Fibroblast of skin of abdomen (primary cell): ENCODE measurements around the gene GPD1L.
A peak's percentile ranks its signal among the peaks of the same experiment; 100 is the strongest.

Experiments used
- DNase-seq: peaks from one replicate; pipeline ENCODE4 v3.0.0-alpha.2; 2013

Gene GPD1L

DNA sequence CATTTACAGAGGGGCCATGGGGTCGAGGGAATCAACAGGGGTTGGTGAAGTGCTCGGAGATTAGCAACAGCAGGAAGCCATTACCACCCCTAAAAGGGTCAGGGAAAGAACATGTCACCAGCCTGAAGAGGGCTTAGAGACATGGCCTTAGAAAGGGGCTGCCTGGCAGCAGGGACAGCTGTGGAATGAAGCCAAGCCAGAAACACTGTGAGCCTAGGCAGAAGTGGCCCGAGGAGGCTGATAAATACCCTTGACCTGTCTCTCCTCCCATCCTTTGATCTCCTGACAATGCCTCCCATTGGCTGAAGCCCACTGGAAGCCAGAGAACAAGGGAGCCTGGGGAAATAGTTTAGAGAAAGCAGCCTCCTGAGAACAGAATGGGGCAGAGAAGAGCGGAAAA, 31.4 kb downstream of the GPD1L start:
- no peak for DNase-seq

DNA sequence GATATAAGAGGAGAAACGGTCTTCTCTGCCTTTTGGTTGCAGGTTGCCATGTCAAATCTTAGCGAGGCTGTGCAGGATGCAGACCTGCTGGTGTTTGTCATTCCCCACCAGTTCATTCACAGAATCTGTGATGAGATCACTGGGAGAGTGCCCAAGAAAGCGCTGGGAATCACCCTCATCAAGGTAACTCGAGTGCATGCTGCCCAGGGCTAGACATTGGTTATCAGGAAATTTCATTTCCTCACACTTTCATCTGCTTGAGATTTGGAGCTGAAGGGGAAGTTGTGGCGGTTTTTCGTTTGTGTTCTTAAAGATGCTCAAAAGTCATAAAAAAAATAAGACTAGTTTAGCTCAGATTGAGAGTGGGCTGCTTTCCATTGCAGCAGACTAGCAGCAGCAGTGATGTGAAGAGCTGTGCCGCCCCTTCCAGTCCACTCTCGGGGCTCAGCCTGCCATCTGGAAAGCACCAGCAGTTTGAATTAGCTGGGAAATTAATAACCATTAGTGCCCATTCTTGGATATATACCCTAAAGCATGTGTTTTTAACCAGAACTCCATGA, 32.2 kb downstream of the GPD1L start:
- no peak for DNase-seq

DNA sequence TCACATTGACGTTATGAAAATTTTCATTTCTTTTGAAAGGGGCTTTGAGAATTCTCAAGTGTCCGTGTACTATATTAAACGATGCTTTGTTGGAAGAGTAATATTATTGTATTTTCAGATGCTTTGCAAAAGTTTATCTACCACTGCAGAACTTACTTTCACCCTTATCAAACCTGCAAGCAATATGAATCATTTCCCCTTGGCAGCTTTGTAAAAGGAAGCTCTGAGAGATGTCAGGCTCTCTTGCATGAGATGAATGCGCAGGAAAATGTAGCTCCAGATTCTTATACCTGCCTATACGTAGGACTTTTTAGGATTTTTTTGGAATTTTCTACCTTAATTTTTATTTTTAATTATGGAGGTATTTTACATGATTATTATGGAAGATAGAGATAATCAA, 34.5 kb downstream of the GPD1L start:
- no peak for DNase-seq

DNA sequence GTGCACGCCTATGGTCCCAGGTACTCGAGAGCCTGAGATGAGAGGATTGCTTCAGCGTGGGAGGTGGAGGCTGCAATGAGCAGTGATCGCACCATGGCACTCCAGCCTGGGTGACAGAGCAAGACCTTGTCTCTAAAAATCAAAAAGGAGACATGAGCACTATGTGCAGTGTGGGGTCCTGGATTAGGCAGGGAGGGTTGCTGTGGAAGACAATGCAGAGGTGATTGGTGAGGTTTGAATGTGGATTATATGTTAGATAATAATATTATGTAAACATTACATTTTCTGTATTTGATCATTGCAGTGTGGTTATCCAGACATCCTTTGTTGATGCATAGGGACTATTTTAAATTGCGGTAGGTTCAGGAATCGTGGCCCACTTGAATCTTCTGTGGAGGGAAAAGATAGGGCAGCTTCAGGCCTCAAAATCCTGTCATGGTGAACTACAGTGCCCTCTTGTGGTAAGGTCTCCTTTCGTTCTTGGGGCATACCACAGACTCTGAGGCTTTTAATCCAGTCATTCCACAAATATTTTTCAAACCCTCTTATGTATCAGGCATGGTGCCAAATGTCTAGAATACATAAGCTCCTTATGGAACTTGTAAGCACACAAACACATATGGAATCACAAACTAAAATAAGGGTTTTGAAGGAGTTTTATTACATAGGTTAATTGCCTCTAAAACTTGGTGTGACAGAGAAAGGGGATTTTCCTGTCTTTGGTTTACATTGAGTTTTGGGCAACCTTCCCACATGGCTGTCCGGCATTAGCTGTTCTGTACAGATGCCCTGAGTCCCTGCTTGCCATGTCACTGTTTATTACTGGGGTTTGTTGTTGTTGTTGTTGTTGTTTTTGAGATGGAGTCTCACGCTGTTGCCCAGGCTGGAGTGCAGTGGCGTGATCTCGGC, 37.7 kb downstream of the GPD1L start:
- DNase-seq = peak; percentile 99

DNA sequence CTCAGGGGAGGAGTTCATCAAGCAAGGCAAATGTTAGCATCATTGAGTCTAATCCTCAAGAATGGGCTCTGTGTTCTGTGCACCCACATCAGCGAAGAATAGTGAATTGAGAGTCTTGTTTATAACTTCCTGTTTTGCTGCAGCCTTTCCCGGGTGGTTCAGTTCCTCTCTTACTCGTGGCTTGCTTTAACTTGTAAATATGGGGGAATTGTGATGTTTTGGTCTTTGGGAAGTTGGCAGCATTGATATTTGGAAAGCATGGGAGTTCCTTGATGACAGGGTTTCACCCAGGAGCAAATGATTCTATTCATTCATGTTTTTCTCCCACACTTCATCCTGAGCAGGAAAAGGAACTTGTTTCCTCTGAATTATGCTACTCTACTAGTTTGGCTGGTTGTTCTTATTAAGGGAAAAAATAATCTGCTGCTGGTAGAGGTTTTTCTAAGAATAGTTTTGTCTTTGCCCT, 40.4 kb downstream of the GPD1L start:
- DNase-seq = no peak

DNA sequence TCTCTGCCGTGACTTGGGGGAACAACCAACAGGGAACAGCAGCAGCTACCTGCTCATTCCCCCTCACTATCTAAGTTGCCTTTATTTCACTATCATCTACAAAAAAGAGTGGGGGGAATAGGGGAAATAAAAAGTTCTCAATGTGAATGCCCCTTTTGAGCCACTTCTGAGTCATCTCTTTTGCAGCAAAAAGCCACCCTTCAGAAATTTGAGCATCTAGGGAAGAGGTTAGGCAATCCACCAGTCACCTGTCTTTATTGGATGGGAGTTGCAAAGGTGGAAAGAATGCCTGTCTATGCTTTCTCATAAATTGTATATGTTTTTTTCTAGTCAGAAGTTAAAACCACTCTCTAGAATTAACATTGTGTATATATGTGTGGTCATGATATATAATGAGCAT, 41.1 kb downstream of the GPD1L start:
- no peak for DNase-seq

DNA sequence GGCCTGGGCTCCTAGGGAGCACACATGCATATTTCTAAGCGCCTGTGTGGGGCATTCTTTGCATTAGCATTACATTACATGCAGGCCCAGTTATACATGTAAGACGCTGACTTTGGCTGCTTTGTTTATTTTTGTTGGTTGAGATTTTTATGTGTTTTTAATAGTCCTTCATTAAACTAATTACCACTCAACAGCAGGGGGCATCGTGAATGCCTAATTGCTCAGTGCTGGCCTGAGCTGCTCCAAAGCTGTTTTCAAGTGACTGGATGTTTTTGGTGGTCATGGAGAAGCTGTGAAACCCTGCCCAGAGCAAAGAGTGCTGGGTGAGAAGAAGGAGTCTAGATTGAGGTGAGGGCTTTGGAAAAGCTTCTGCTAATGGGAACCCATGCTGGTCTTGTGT, 41.5 kb downstream of the GPD1L start:
- DNase-seq = peak; percentile 7

DNA sequence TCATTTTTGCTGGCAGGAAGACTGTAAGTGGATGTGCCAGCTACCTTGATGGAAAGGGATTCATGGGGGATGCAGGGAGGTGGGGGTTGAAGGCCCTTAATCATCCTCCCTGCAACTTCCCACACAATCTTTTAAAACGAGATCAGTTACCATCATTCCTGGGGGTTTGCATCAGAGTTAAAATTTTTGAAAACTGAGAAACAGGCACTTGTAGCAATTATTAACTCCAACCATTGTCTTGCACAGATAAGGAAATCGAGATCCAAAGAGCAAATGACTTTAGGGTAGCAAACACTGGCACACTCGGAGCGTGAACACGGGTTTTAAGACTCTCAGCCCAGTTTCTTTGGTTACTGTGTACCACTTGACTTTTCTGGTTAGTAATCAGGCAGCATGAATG, 41.9 kb downstream of the GPD1L start:
- peak; percentile 27 for DNase-seq

DNA sequence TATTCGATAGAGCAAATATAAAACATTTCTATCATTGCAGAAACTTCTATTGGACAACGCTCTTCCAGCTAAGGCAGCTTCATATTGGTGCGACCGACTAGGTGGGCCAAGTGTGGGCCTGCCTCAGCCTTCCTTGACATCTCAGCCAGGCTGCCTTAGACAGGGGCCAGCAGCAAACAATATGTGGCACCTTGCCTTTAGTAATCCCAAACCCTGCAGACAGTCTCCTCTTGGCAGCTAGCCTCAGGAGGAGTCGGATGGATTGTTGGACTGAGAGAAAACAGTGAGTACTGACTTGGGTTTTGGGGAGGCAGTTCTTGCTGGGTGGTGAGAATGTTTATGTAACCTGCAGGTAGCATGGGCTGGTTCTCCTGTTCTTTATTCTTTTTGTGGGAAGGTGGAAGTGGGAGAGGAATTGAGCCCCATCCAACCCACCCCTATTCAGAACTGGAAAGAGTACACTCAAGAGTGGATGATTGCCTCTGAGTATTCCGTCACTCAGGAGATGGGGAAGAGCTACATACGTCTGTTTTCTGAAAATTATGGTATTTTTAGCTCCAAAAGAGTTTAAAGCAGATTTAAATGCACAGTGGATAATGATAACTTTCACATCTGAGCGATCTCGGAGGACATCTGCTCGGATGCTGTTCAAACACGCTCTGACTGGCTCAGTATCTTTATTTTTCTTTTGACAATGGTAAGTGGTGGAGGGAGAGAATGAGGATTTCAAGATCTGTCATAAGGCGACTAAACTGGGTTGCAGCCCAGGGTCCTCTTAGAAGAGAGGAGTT, 47.2 kb downstream of the GPD1L start:
- DNase-seq = no peak

DNA sequence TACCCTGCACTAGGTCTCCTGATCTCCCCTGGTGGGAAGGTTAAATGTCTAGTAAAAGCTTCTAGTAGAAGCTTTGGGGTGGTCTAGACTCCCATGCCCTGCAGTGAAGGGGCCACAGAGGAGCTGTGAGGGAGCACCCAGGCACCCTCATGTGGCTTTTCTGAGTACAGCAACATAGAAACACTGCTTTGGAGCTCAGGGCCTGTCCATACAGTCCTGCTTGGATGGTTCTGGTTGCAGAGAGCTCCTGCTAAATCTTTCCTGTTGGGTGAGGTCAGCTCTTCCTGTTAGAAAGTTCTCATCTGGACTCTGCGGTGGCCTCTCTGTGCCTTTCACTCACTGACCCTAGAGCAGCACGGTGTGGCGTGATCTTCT, 47.8 kb downstream of the GPD1L start:
- no peak for DNase-seq

DNA sequence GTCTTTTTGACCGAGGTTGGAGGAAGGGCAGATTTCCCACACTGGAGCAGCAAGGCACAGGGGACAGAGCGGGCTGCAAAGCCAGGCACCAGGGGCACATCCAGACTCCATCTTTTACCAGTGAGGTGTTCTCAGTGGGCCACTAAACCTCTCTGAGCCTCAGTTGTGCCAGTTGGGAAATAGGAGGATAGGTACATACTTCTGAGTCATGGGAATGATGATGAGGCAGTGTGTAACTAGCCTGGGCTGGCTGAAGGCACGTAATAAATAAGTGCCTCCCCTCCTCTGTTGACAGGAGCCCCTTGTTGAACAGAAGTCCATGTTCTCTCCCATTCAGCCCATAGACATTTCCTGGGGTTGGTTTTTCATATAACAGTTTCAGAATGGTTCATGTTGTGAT, 48.7 kb downstream of the GPD1L start:
- no peak for DNase-seq

DNA sequence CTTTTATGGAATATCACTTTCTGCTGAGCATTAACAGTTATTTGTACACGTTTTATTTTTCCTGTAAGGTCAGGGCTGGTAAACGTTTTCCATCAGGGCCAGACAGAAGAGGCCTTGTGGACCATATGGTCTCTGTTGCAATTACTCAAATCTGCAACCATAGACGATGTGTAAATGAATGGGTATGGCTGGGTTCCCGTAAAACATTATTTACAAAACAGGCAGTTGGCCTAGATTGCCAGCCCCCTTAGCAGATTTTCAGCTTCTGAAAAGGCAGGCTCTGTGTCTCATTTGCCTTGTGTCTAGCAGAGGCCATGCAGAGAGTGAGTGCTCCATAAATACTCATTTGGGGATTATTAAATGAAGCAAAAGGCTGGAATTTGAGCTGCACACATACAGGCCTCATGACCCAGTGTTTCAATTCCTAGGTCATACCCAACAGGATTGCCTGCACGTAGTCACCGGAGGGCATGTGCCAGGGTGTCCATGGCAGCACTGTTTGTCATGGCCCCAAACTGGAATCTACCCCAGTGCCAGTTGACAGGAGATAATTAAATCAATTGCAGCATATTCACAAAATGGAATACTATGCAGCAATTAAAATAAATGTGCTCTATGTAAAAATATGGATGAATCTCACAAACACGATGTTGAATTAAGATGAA, 51.3 kb downstream of the GPD1L start:
- DNase-seq = no peak

DNA sequence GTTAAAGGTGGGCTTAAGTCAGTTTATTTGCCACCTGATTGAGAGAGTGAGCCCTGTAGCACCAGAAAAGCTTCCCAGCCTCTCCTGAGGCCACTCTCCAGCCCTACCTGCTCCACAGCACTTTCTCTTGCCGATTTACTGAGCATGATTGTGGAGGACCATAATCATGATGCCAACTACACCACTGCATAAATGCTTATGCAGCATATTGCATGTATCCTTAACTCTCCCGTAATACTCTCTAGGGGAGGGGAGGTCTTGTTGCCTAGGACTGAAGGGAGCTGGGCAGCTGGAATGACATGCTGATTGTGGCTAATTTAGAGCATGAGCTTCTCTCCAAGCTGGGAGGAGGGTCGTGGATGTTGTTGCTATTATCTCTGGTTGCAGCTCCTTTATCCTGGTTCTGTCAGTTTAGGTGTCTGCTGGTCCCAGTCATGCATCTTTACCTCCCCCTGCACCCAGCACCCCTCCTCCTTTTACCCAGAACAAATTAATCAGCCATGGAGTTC, 54.3 kb downstream of the GPD1L start:
- no peak for DNase-seq

DNA sequence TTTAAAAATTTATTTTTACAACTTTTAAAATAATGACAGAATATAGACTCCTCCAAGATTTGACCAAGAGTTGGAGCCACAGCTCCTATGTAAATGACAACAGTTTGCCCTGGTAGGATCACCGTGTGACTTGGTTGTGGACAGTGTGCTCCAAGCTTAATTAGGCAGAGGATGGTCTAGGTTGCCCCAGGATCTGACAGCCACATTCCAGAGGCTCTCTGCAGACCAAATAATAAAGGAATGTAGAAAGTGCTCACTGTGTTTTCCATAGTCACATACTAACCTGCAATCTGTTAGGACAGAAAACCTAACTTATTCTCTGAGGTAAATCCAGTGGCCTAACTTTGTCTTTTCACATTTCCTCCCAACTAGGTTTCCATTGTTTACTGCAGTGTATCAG, 59.0 kb downstream of the GPD1L start:
- DNase-seq = no peak

DNA sequence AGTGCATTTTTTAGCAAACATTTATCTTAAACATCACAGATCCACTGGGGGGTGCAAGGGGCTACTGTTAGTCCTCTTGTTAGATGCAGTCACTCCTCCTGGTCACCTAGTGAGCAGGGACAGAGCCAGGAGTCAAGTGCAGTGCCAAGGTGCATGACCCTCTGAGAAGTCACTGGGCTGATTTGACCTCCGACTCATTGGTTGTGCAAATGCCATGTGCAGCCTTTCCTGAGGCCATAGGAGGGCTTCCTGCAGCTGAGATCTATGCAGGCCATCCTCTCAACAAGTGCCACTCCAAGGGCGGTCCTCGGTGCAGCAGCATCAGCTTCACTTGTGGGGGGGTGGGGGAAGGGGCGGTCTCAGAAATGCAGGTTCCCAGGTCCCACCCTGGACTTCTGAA, 60.2 kb downstream of the GPD1L start:
- DNase-seq = no peak

DNA sequence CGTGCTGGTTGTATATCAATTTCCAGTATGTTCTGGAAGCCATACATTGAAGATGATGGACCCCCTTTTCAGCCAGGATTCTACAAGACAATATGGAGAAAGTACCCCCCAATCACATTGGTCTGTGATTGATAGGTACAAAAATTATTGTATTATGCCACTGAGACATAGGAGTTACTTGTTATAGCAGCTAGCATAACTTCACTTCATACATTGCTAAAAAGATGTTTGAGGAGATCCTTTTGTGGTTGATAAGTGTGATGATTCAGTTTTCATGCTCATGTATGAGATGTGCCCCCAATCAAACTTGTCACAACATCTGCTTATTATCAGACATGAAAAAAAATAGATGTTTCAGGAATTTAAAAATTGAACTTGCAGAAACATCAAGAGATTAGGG, 66.0 kb downstream of the GPD1L start:
- no peak for DNase-seq

DNA sequence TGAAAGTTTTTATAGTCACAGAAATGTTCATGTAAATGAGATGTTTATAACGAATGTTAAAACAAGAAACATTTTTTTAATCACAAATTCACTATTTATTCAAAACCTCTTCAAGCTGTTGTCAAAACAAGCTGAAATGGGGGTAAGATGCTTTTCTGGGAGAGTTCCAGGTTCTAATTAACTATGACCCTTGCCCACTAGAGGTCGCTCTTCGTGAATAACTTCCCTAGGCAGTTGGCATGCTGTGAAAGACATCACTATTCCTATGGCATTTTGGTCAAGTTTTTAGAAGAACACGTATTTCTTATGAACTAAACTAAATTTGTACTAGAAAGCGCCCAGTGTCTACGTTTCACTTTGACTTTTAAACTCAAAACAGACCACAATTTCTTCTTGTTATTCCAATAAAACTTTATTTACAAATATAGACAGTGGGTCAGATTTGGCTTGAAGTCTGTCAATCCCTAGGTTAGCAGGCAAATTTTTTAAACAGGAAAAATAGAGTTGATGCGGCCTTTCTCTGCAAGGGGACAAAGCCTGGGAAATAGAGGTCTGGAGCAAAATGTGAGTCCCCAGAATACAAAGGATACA, 69.3 kb downstream of the GPD1L start:
- DNase-seq = peak; percentile 57

DNA sequence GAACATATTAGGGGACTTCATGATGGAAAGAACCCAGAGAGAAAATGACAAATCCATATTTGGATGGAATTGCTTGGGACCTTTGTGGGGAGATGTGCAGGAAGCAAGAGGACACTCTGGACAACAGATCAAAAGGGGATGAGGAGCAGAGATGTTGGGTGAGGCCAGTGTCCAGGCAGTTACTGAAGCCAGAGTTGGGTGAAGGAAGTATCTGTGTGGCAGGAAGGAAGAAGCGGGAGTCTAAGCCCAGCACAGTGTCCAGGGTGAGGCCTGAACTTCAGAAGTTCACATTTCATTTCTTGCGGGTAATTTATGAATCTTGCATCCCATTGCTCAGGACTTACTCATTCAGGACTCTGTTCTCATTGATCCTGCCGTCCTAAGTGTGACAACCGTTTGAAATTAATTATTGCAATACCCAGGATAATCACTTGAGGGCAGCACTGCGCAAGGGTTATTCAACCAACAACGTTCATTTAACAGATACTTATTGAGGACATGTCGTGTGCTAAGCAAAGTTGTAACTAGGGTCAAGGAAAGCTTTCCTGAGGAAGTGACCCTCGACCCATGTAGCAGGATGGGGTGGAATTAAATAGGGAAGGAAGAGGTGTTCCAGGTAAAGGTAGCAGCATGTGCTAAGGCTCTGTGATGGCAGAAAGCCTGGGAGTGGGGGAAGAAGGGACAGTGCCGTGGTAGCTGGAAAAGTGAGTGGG, 70.7 kb downstream of the GPD1L start:
- peak; percentile 55 for DNase-seq

DNA sequence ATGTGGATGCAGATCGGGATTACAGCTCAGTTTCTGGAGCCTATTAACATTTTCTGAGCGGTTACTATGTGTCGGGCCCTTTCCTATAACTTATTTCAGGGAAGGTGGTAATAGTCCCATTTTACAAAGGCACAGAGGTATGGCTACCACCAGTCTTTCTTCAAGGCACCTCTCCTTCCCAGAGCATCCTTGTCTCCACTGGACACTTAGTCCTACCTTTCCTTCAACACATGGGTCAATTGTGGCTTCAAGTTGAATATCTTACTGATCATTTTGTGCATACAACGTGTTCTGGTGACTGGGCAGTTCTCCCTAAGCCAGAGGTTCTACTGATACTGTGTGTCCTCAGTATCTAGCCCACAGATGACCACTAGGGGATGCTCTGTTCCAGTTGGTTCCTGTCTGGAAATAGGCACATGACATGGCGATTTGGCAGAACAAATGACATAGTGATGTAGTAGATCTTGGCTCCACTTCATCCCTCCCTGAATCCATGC, 71.3 kb downstream of the GPD1L start:
- peak; percentile 67 for DNase-seq

DNA sequence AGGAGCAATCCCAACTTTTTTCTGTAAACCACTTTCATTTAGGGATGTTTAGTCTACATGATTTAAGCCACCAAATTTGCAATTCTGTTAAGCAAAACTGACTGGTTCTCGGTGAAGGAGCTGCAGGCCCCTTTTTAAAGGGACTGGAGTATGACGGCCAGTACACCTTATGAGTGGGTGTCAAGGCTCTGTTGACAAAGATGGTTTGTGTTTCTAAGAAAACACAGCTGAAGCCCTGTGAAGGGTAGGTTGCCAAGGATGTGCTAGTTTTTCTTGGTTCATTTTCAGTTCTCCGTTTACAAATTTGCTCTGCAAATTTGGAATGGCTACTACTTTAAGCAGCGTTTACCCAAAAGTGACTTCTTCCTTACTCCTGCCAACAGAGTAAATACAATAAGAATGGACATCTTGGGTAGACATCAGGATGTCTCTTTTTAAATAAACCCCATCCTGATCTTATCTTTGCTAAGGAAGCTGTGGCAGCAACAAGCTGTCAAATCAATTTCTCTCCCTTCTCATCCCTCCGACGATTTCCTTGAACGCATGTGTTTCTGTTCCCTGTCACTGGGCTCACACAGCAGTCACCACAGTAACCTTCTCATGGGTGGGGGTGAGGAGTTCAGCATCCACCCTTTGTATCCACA, 73.8 kb downstream of the GPD1L start:
- no peak for DNase-seq

DNA sequence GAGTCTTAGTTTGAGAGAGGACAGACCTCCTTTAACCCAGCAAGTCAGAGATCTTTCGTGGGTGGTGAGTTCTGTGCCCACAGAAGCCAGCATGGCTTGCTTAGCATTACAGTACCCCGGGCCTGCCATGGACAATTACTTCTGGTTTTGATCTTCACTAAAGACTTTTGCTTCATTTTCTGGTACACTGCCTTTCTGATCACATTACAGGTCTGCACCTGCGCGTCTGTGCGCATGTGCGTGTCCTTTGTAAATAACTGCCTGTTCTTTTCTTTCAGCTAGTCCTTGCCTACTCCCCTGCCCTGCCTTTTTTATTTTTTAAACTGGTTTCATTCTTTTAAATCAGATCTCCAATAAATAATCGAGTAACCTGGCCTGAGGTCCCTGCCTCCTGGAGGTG, 74.9 kb downstream of the GPD1L start:
- no peak for DNase-seq
